GM10266 (cell line): ENCODE results near the gene AP2A2.
"Not testable (repeated sequence)": the region's sequence is repeated elsewhere in the genome, so short reads cannot be mapped to it uniquely, and the experiment has no call there.

ENCODE experiments used
- DNase-seq: peaks from one replicate; pipeline ENCODE4 v3.0.0; 2012; ENCODE audit errors: extremely low spot score
- CTCF ChIP-seq: IDR thresholded peaks from 2 replicates; pipeline ENCODE4 v1.5.1; 2012; ENCODE audit warnings: mild to moderate bottlenecking, low read depth; ENCODE audit not compliant: control insufficient read depth, insufficient read depth; ENCODE audit errors: missing control alignments

Gene AP2A2

GRCh38 chr11:971092-971690, 45.5 kb downstream of the AP2A2 start:
- DNase-seq = no peak
- no peak for TF ChIP-seq CTCF

DNA sequence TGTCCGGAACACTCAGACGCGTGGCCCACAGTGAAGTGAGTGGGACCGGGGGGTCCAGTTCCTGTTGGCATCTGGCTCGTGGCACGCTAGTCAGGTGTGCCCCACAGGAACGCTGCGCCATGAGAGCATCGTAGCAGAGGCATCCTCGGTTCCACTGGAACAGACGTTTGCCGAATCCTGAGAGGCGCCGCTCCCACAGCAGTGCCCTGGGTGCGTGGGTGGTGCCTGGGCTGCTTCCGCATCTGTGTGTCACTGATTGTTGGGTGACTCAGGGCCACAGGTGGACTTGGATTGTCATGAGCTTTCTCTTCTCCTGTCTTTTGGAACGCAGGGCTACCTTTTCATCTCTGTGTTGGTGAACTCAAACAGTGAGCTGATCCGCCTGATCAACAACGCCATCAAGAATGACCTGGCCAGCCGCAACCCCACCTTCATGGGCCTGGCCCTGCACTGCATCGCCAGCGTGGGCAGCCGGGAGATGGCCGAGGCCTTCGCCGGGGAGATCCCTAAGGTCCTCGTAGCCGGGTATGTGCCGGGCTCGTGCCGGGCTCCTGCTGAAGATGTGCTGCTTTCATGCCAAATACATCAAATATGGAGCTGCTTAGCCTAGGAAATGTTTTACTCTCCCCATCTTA, 46.2 kb downstream of the AP2A2 start:
- no peak for DNase-seq

DNA sequence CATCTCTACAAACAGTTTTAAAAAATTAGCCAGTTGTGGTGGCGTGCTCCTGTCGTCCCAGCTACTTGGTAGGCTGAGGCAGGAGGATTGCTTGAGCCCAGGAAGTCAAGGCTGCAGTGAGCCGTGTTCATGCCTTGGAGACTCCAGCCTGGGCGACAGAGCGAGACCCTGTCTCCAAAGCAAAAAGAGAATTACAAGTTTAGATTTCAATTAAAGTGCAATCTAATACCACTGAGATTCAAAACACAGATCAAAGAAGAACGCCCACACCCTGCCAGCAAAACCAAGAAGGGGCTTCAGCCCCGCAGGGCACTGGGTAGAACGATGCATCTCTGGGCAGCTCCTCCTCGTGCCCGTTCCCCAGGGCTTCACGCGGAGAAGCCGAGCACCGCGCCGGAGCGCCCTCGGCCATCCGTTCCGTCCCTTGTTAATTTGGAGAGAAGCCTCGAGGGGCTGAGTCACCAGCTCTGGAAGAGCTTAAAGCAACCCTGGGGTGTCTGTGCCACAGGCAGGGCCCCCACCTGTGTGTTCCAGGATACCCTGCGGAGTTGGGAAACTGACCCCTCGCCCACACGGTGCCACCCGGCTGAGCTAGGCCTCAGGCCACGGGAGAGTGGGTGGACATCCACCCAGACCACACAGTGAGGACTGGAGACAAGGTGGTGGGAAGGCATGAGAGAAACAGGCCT, 47.0 kb downstream of the AP2A2 start:
- no peak for DNase-seq
- TF ChIP-seq CTCF = no peak

More for the DNA sequence above, 46.2 kb downstream of the AP2A2 start:
- TF ChIP-seq CTCF = no peak

GRCh38 chr11:973237-973636, 47.6 kb downstream of the AP2A2 start:
- DNase-seq = no peak
- TF ChIP-seq CTCF = no peak

DNA sequence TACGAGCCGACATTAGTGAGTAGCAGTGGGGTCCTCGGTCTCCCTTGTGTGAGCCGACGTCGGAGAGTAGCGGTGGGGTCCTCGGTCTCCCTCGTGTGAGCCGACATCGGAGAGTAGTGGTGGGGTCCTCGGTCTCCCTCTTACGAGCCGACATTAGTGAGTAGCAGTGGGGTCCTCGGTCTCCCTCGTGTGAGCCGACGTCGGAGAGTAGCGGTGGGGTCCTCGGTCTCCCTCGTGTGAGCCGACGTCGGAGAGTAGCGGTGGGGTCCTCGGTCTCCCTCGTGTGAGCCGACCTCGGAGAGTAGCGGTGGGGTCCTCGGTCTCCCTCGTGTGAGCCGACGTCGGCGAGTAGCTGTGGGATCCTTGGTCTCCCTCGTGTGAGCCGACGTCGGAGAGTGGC, 49.7 kb downstream of the AP2A2 start:
- not testable (repeated sequence) for DNase-seq

- no peak for DNase-seq
- TF ChIP-seq CTCF = no peak
These were observed 50.2 kb downstream of the AP2A2 start for GRCh38 chr11:975827-976226.

GRCh38 chr11:976431-977160, 50.9 kb downstream of the AP2A2 start:
- no peak for TF ChIP-seq CTCF

More at GRCh38 chr11:976431-977160, 50.9 kb downstream of the AP2A2 start:
- DNase-seq = no peak
